ENCODE measurements around the gene CPM.
"Not testable (repeated sequence)": the region's sequence is repeated elsewhere in the genome, so short reads cannot be mapped to it uniquely, and the experiment has no call there.

The CPM gene

DNA sequence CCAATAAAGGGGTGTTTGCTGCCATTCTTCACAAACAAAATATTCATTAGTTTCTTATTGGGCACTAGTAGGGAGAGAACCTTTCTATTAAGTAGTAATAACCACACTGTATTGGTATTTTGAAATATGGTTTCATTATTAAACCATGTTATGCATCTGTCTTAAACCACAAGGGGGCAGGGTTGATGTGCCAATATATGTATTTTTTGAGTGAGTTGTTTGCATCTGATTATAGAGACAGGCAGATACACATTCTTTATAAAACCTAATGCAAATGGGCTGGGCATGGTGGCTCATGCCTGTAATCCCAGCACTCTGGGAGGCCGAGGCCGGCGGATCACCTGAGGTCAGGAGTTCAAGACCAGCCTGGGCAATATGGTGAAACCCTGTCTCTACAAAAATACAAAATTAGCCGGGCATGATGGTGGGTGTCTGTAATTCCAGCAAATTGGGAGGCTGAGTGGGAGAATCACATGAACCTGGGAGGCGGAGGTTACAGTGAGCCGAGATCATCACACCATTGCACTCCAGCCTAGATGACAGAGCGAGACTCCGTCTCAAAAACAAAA is 69.0 kb downstream of the CPM start:
- TF ChIP-seq, protein P1, sequence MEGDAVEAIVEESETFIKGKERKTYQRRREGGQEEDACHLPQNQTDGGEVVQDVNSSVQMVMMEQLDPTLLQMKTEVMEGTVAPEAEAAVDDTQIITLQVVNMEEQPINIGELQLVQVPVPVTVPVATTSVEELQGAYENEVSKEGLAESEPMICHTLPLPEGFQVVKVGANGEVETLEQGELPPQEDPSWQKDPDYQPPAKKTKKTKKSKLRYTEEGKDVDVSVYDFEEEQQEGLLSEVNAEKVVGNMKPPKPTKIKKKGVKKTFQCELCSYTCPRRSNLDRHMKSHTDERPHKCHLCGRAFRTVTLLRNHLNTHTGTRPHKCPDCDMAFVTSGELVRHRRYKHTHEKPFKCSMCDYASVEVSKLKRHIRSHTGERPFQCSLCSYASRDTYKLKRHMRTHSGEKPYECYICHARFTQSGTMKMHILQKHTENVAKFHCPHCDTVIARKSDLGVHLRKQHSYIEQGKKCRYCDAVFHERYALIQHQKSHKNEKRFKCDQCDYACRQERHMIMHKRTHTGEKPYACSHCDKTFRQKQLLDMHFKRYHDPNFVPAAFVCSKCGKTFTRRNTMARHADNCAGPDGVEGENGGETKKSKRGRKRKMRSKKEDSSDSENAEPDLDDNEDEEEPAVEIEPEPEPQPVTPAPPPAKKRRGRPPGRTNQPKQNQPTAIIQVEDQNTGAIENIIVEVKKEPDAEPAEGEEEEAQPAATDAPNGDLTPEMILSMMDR (IDR thresholded peaks at IDR 0.05; ENCODE audit: low read depth, low read length), result peak; percentile 61
- H3K9me3 ChIP-seq; H3K4me3 ChIP-seq (ENCODE audit: low read depth, low read length); H3K36me3 ChIP-seq; H3K27me3 ChIP-seq; H3K4me1 ChIP-seq: not testable (repeated sequence)
- DNase-seq, result peak; percentile 22

DNA sequence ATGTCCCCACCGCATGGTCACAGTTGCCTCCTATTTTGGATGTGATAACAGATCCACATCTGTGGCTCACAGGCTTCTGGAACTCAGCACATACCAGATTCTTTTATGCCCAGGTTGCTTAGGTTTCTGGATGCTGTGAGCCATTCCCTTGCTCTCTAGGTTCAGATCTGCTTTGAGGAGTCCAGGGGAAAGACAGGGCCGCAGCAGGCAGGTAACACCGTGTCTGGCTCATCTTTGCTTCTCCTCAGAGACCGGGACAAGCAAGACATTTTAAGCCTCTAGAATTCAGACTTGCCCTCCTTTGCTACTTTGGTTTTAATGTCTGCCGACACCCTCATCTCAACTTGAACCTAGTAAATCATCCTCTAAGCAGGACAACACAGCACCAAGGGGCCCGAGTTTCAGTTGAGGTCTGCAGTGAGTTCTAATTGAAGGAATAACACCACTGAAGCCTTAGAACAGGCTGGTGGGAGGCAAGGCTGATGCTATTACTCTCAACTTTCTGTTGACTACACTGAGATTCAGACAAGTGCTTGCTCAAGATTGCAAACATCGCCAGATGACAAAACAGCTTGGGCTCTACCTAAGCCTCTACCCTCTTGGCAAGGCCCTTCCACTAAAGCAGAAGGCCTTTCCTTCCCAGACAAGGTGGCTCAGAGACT is 69.7 kb downstream of the CPM start:
- H3K27me3 ChIP-seq, result no peaks in the 10 kb centered on the region; the same call in 1 of the 2 replicates
- no peak overlapping the region for H3K4me3 ChIP-seq (ENCODE audit: low read depth, low read length)
- TF ChIP-seq, protein P1 (IDR thresholded peaks at IDR 0.05; ENCODE audit: low read depth, low read length), result no peak
- no peaks in the 10 kb centered on the region for H3K36me3 ChIP-seq
- H3K4me1 ChIP-seq, result no peaks in the 10 kb centered on the region
- H3K9me3 ChIP-seq, result no peaks in the 10 kb centered on the region
- no peak for DNase-seq

DNA sequence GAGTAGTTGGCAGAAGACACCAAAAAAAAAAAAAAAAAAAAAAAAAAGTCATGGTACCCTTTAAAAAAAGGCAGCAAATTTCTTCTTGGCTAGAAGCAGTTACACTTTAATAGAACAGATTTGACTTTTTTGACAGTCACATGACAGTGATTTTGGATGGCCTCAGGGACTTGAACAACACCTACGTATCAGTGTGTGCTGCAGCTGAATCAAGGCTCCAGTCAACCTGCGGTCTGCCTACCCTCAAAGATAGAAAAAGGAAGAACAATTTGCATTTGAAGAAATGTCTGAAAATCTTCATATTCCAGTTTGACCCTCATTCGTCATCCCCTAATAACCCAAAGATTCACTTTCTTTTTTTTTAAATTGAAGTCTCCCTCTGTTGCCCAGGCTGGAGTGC is 71.1 kb downstream of the CPM start:
- DNase-seq, result no peak
- no peaks in the 10 kb centered on the region for H3K36me3 ChIP-seq
- no peaks in the 10 kb centered on the region for H3K9me3 ChIP-seq
- H3K4me3 ChIP-seq (ENCODE audit: low read depth, low read length), result no peak overlapping the region
- H3K4me1 ChIP-seq, result no peaks in the 10 kb centered on the region
- TF ChIP-seq, protein P1 (IDR thresholded peaks at IDR 0.05; ENCODE audit: low read depth, low read length), result no peak
- no peaks in the 10 kb centered on the region; the same call in 1 of the 2 replicates for H3K27me3 ChIP-seq

DNA sequence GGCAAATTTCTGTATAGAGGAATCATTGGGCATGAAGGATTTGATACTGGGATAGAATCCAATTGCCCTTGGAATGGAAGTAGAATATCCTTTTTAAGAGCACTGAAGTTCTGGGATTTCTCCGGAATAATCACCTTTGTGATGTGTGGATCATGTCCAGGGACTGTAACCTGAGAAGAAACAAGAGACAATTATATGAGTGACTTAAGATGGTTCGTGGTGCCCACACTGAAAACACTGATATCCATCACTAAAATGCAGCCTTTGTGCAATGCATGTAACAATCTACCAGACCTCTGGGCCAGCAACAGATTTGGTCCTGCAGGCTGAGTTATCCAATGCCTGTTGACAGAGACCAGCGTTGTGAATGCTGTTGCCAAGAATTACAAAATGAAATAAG is 76.5 kb downstream of the CPM start:
- no peak for DNase-seq
- no peaks in the 10 kb centered on the region for H3K4me1 ChIP-seq
- TF ChIP-seq, protein P1 (IDR thresholded peaks at IDR 0.05; ENCODE audit: low read depth, low read length), result no peak
- no peaks in the 10 kb centered on the region for H3K9me3 ChIP-seq
- no peaks in the 10 kb centered on the region for H3K36me3 ChIP-seq
- H3K27me3 ChIP-seq, result peaks cover 8% of the 10 kb centered on the region
- no peak overlapping the region for H3K4me3 ChIP-seq (ENCODE audit: low read depth, low read length)

DNA sequence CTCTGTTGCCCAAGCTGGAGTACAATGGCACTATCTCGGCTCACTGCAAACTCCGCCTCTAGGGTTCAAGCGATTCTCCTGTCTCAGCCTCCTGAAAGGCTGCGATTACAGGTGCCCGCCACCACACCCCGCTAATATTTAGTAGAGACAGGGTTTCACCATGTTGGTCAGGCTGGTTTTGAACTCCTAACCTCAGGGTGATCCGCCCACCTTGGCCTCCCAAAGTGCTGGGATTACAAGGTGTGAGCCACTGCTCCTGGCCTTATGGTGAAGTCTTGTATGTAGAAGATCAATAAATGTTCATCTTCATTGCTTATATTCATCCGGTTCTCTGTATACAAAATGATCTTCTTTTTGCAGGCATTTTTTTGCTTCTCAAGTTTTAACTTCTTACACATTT is 77.2 kb downstream of the CPM start:
- Histone ChIP-seq H3K27me3 (peaks cover 8% of the 10 kb centered on the region), H3K9me3 (no peaks in the 10 kb centered on the region), H3K4me3 (ENCODE audit: low read depth, low read length) (no peak overlapping the region), H3K4me1 (no peaks in the 10 kb centered on the region), H3K36me3 (no peaks in the 10 kb centered on the region)
- no peak for DNase-seq
- TF ChIP-seq, protein P1 (IDR thresholded peaks at IDR 0.05; ENCODE audit: low read depth, low read length), result no peak

DNA sequence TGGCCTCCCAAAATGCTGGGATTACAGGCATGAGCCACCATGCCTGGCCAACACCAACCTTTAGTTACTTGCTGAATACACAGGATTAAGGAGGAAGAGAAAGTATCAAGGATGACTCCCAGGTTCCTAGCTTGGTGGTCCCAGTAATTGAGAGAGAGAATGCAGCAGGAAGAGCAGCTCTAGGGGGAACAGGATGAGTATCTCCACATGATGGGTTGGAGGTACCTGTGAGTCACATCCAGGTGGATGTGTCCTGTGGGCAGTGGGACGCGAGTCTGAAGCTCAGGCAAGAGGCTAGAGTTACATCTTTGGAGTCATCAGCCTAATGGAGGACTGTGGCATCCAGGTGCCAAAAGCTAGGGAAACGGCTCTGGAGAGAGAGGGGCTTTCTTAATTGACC is 77.9 kb downstream of the CPM start:
- Histone ChIP-seq H3K9me3 (no peaks in the 10 kb centered on the region), H3K4me3 (ENCODE audit: low read depth, low read length) (no peak overlapping the region), H3K27me3 (peaks cover 10% of the 10 kb centered on the region), H3K36me3 (no peaks in the 10 kb centered on the region), H3K4me1 (no peaks in the 10 kb centered on the region)
- DNase-seq, result no peak
- TF ChIP-seq, protein P1 (IDR thresholded peaks at IDR 0.05; ENCODE audit: low read depth, low read length), result no peak
